GM21786 (cell line): ENCODE measurements around the gene VPS26B.
"Not testable (repeated sequence)": the region's sequence is repeated elsewhere in the genome, so short reads cannot be mapped to it uniquely, and the experiment has no call there.

Source experiments
- ATAC-seq: cut with Tn5 transposase; IDR thresholded peaks from one replicate; pipeline ENCODE4 v1.9.1; 2021; ENCODE audit not compliant: unreplicated experiment

The VPS26B gene

DNA sequence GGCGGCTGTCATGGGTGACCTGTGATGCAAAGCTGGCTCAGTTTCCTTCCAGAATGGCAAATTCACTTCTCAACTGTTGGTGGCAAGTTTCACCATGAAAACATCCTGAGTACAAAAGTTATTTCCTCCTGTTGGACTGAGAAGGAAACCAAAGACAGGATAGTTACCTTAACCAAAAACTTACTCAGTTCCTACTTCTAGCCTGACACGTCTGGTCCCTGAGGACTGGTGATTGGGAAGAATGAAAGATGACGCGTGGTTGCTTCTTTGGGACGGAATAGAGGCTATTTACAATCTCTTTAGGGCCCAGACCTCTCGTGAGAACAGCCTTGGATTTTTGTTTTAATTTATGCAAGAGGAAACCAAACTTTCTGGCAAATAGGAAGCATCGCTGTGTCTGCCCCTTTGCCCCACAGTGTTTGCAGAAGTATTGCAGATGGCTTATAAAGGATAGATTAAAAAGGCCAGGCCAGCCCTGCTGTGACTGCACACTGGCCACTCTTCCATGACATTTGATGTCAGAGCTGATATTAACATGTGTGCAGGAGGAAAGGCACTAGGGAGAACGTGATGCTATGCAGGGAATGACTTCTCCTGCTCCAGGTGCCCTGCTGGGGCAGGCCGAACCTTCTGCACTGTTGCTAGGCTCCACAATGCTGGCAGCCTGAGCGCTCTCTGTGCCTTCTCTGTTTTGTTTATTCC lies 7.6 kb downstream of the VPS26B start:
- no peak for ATAC-seq

DNA sequence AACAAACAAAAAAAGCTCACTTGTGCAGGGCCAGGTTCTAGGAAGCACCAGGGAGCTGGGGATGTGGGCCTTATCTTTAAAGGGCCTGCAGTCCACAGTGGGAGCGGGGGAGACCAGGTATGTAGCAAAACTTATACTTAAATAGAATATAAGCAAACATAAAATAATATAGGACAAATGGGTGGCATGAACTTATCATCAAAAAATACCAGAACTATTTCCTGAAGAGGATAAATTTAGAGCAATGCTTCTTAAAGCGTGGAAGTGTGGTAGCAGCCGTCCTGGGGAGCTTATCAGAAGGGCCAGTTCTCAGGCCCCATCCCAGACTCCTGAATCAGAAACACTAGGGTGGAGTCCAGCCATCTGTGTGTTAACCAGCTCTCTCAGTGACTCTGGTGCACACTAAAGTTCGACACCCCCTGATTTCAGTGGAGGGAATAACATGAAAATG lies 9.3 kb downstream of the VPS26B start:
- no peak for ATAC-seq

DNA sequence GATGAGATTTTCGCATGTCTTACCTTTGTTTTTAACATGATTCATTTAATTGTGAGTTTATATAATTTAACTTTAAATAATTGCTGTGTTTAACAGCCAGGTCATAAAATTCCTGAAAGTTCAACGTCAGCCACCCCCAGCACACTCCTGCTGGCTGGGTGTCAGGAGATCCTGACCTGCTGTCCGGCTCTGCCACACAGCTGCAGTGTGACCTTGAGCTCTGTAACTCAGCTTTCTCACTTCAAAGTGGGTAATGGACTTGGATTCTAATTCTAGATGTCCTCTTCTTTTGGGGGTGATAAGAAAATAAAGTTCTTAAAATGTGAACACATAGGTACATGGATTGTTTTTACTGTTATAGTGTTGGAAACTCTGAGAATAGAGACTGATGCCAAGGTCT lies 10.9 kb downstream of the VPS26B start:
- no peak for ATAC-seq

DNA sequence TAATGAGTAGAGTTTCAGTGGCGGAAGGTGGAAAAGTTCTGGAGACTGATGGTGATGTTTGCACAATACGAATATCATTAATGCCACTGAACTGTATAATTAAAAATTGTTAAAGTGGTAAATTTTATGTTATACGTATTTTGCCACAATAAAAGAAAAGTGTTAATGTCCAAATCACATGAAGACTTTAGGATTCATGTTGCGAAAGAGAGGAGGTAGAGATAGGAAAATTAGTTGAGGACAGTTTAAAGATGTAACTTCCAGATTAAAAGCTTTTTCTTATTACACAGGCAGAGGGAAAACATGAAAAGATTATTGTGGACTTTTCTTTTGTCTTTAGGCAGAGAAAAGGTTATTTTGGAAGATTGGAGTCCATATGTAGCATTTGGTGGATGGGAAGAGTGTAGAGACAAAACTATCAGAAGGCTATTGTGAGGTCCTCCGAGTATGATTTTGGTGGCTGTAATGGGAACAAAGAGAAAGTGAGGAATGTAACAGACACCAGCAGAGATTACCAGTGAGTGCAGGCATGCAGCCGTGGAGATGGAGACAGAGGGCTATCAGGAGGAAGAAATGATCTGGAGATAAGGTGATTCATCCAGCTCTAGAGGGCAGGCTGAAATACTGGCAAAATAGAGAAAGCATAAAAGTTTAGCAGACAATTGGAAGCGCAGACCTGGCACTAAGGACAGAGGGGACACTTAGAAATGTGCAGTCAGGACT lies 12.5 kb downstream of the VPS26B start:
- no peak for ATAC-seq

DNA sequence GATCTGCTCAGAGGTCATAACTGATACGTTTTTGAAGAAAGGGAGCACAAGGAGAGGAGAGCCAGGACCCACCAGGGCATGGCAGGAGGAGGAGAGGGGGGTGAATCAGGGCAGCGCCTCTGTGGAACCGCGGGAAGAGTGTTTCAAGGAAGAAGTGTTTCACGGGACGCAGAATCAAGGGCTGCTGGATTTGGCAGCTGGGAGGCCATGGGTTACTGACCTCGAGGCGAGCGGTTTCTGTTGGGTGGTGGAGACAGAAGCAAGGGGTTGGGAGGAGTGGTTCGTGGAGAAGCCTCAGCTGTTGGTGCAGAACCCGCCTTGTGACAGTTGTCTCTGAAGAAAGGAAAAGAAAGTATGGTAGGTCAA lies 13.1 kb downstream of the VPS26B start:
- ATAC-seq, result no peak

DNA sequence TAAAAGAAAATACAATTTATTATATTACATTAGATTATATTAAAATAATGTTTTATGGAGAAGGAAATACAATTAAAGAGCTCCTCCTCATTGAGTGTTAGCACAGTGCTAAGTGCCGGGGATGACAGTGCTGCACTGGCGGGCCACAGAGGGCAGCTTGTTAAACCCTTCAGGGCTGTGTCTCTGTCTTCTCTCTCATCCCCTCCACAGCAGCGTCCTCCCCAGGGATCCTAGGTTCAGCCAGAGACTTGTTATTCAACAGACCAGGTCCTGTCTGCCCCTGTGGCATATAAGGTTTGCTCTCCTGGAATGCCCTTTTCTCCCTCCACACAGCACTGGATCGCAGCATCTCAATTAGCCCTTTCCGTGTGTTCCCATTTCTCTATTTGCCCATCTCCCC lies 14.5 kb downstream of the VPS26B start:
- ATAC-seq, result no peak

DNA sequence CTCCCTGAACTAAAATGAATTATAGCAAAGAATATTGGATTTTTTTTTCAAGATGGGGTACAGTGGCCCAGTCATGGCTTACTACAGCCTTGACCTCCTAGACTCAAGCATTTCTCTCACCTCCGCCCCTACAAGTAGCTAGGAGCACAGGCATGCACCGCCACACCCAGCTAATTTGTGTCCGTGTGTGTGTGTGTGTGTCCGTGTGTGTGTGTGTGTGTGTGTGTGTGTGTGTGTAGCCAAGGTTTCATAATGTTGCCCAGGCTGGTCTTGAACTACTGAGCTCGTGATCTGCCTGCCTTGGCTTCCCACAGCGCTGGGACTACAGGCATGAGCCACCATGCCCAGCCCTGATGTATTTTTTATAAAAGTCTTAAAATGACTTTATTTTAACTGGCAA lies 16.1 kb downstream of the VPS26B start:
- no peak for ATAC-seq

DNA sequence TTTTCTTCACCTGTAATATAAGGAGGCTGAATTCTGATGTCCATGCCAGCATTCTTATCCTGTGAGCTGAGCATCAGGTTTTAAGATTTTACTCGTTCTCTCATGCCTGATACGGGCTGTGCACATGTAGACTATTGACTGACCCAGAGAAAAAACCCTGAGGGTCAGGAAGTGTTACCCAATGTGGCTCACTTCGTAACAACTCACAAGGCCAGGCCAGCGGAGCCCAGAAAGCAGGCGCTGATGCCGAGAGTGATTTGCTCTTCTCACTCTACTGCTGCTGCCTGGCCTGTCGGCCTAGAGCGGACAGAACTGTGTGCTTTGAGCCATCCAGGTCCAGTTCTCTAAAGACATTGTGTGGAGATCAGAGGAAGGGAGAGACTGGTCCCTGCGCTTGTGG lies 17.9 kb downstream of the VPS26B start:
- no peak for ATAC-seq

DNA sequence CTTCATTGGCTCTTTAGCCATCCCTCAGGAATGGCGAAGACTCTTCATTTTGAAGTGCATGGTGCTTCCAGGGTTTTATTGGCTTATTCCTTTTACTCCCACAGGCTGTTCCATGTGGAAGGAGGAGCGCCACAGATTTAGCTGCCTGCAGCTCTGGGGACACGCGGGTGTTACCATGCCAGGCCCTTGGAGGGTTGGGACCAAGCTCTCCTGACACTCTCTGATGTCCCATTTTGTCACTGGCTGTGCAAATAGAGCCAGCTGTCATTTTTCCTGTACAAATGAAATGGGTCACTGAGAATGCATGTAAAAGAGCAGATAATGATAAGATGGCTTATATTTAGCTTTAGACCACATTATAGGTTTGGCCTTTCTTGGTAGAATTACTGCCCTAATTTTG lies 19.4 kb downstream of the VPS26B start:
- ATAC-seq, result no peak

DNA sequence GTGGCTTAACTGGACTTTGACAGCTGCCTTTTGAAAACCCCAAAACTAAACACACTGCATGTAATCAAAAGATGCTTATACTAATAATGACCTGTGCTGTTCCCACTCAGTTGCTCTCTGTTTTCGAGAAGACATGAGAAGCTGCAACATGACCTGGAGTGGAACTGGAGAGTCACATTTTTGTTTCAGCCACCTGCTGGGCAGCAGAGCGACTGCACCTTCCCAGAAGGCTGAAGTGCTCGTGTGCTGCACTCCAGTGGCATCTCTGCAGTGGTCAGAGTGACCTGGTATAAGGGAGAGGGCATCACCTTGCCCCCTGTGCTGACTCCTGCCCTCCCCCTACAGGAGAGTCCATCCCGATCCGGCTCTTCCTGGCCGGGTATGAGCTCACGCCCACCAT lies 20.1 kb downstream of the VPS26B start:
- peak; percentile 81 for ATAC-seq

DNA sequence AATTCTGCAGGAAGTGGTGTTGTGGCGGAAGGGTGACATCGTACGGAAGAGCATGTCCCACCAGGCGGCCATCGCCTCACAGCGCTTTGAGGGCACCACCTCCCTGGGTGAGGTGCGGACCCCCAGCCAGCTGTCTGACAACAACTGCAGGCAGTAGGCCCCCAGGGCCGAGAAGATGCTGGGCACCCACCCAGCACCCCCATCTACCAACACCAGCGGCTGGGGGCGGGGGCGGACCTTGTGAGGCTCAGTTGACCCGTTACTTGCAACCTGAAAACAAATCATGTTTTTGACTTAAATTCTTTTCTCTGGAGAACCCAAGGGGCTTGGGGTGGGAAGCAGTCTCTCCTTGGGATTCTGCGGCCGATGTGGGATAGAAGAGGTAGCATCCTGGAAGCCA lies 21.0 kb downstream of the VPS26B start:
- ATAC-seq, result no peak

DNA sequence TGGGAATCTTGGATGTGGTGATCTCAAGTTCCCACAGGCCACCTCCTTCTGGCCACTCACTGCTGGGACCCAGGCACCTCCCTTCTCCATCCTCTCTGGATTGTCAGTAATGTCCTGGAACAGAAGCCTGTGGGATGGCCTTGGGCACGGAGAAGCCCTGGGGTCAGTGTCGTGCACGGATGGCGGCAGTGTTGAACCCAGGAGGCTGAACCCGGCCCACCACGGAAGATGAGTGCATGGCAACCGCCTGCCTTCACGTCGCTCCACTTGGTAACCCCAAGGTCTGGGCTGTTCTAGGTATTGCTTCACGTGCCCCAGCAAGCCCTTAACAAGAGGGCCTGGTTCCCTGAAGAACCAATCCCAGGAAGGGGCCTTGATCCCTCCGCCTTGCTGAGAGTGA lies 21.6 kb downstream of the VPS26B start:
- no peak for ATAC-seq

DNA sequence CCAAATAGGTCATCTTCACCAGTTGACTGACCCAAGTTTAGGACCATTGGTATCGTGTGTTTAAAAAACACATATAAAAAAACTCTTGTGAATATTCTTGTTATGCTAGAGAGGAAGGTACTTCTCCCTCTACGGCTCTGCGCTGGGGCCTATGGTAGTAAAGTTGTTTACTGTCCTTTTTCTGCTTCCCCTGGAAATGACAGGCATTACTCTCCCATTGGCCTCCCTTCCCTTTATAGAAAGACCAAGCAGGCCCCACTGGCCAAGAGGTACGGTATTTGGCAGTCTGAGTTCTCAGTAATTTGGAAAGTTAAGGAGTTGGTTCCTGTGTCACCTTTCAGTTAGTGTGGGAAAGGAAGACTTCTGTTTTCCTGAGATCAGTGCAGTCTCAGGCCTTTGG lies 22.2 kb downstream of the VPS26B start:
- ATAC-seq, result no peak

DNA sequence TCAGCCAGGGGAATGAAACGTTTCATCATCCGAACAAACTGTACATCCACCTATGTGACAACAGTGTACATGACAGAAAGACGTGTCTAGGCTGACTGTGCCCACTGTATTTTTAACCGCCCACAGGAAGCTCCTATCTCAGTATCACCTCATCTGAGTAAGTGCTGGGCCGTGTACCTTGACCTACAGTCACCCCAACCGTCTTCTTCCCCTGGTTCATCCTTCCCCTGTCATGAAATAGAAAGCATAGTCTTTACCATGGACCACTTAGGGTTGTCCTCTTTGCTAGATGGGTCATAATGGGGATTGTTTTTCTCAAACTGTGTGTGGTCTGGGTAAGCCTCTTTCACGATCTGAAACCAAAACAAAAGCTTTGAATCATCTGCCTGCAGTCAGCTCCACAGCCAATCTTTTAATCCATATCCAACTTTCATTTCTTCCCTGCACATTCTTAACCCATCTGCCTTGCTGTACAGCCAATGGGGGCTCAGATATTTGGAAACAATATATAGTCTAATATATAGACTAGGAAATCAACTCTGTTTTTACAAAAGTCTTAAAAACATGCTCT lies 24.5 kb downstream of the VPS26B start:
- no peak for ATAC-seq

DNA sequence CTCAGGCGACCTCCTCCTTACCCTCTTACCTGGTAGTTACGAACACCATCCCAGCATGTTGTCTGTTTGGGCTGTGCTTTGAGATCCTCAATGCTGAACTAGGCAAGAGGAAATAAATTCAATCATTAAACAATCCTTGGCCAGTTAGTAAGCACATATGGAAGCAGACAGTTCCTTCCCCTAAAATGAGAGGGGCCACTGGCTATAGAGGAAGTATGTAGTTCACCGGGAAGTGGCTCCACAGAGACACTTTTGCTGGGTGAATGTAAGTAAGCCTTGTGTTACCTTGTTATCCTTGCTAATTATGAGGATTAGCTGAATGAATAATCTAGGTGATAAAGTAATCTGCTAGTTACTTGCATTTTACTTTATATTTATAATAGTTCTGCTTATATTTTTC lies 25.8 kb downstream of the VPS26B start:
- ATAC-seq, result no peak

DNA sequence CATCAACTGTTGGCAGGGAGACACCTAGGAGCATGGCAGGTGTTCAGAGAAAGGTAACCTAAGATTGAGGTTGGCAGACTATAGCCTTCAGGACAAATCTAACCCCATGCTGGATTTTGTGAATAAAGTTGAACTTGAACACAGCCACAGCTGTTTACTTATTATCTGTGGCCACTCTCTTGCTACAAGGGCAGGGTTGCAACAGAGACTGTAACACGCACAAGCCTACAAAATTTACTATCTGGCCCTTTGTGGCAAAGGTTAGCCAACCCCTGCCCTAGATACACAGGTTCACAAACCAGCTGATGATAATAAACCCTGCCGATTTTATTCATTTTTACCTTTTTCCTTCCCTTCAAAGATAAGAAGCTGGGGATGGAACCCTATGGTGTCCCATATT lies 26.2 kb downstream of the VPS26B start:
- ATAC-seq, result no peak

DNA sequence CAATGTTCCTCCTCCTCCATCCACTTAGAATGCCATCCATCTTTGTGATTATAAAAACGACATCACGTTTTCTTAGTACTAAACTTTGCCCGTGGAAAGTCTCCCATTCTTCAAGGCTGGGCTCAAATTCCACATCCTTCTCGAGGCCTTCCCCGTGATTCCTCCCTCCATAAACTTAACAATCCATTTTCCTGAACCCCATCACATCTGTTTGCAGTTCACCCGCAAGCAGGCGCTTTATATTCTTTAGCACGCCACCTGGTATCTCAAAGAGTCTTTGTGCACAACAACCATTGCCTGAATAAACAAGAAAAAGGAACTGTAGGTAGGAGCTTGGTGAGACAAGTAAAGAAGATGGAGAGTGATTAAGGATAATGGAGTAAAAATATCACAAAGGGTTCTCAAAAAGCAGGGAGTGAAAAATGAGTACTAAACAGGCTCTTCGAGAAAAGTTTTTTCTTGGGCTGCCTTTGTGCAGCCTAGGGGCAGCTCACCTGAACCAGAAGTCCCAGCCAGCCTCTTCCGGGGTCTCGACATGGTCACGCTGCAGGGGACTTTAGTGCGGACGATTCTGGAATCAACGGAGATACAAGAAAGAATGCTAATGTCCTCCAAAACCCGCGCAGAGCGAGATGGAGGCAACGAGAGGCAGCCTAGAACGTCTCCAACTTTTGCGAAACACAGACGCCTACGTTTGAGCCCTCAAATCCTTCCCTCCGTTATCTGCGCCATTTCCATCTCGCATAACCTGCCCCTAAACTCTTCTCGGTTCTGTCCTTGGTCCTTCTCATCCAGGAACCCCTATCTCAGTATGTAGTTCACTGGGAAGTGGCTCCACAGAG lies 28.1 kb downstream of the VPS26B start:
- peak; percentile 20 for ATAC-seq

DNA sequence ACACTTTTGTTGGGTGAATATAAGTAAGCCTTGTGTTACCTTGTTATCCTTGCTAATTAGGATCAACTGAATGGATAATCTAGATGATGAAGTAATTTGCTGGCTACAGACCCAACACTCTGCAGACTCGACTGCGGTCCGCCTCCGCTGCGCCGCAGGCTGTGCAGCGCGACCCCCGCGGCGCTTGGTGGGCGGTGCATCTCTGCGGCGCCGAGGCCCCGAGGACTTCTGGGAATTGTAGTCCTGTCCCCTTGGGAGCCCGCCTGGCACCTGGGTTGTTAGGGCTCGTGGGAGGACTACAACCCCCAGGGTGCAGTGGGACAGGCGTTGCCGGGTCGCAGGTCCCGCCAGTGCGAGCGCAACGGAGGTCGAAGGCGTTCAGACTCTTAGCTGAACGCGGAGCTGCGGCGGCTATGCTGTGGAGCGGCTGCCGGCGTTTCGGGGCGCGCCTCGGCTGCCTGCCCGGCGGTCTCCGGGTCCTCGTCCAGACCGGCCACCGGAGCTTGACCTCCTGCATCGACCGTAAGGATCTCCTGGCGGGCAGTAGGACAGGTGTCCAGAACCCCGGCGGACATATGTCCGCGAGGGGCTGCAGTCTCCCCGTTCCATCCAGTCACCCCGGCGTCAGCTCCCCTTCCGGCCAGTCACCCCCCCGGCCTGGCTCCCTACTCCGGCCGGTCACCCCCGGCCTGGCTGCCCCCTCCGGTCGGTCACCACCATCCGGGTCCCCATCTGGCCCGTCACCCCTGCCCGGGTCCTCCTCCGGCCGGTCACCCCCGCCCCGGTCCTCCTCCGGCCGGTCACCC lies 28.9 kb downstream of the VPS26B start, which contains the start of the genes ACAD8 and THYN1:
TSS of gene ACAD8 (plus strand) at position 381 of the 806 bp plus-strand sequence. CDS start at position 414, 33 bp downstream.
TSS of gene THYN1 (minus strand) at position 165 of the 806 bp plus-strand sequence. CDS start 470 bp downstream, outside the sequence.
- peak; percentile 99 for ATAC-seq

DNA sequence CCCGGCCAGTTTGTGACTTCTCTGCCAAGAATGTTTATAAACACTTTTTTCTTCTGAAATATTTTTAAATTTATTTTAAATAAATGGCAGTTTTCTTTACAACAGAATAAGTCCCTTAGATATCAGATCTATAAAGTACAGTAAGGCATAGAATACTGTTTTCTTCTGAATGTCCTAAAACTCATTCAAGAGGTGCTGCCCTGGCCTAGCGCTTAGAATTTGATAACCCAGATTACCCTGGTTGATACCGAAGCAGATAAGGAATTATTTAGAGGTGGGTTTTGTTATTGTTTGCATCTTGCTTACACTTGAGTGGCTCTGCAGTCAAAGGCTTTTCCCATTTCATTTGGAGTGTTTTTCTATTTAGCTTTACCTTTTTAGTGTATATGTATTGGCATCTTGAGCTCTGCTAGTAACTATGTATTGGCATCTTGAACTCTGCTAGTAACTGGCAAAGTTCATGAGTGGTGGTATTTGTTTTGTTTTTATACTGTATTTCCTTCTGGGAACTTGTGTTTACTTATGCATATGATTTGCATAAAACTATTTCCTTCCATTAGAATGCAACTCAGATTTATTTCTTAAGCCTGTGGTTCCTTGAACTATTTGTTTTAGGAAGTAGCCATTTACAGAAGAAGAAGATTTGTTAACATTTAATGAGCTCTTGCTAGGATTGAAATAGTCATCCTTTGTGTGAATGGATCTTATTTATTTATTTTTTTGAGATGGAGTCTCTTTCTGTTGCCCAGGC lies 30.1 kb downstream of the VPS26B start:
- ATAC-seq, result no peak

DNA sequence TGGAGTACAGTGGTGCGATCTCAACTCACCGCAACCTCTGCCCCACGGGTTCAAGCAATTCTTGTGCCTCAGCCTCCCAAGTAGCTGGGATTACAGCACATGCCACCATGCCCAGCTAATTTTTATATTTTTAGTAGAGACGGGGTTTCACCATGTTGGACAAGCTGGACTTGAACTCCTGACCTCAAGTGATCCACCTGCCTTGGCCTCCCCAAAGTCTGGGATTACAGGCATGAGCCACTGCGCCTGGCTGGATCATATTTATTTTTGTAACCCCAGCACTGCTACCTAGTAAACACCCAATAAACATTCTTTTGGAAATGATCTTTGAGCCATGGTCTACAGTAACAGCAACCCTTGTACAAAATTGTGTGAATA lies 30.7 kb downstream of the VPS26B start:
- not testable (repeated sequence) for ATAC-seq
